HG03159 (cell line): Measurements from ENCODE around the gene CACNB4.
"Not testable (repeated sequence)": the region's sequence is repeated elsewhere in the genome, so short reads cannot be mapped to it uniquely, and the experiment has no call there.

Experiments used
- ATAC-seq: cut with Tn5 transposase; IDR thresholded peaks from one replicate; pipeline ENCODE4 v1.9.1; 2021; ENCODE audit warnings: mild to moderate bottlenecking, moderate library complexity; ENCODE audit not compliant: unreplicated experiment

Gene CACNB4

GRCh38 chr2:151796774-151797173 lies 302.1 kb downstream of the CACNB4 start:
- ATAC-seq, result no peak

- ATAC-seq, result no peak
These were observed 303.1 kb downstream of the CACNB4 start for GRCh38 chr2:151795646-151796240.

GRCh38 chr2:151794422-151794821 lies 304.4 kb downstream of the CACNB4 start:
- ATAC-seq, result not testable (repeated sequence)

GRCh38 chr2:151793123-151793522 lies 305.7 kb downstream of the CACNB4 start:
- no peak for ATAC-seq

GRCh38 chr2:151792589-151792988 lies 306.3 kb downstream of the CACNB4 start:
- ATAC-seq, result no peak

GRCh38 chr2:151791545-151791944 lies 307.3 kb downstream of the CACNB4 start:
- no peak for ATAC-seq

- ATAC-seq, result no peak
These were observed 308.2 kb downstream of the CACNB4 start for GRCh38 chr2:151790689-151791088.

- ATAC-seq, result no peak
These were observed 309.6 kb downstream of the CACNB4 start for GRCh38 chr2:151789055-151789834.

GRCh38 chr2:151786483-151786882 lies 312.4 kb downstream of the CACNB4 start:
- ATAC-seq, result no peak

GRCh38 chr2:151786077-151786476 lies 312.8 kb downstream of the CACNB4 start:
- ATAC-seq, result no peak

GRCh38 chr2:151783133-151783520 lies 315.7 kb downstream of the CACNB4 start:
- no peak for ATAC-seq
